Tibial nerve (tissue), 4 donors: ENCODE measurements around the gene UBE2J2.

Source experiments
- EP300 ChIP-seq, 2 donors: sonication (generic); formaldehyde crosslinking; IDR thresholded peaks; one replicate each; pipeline ENCODE4 v1.6.1; 2017; ENCODE audit warnings: antibody characterized with exemption in 2 of 2, mild to moderate bottlenecking in 1 of 2
- POLR2A ChIP-seq, 2 donors: fragments of 450-650 bp; IDR thresholded peaks; one replicate each; pipeline ENCODE4 v1.6.1; 2017; ENCODE audit warnings: antibody characterized with exemption in 2 of 2, mild to moderate bottlenecking in 2 of 2, moderate library complexity in 2 of 2
- TF ChIP-seq, protein P1 (sequence below), 5 experiments: fragments of 200-600 bp in 3 of 5; fragments of 450-650 bp in 2 of 5; sonication (generic) in 3 of 5; IDR thresholded peaks; one replicate each; pipeline ENCODE4 v1.5.1; 2016 to 2019; ENCODE audit warnings: antibody characterized with exemption in 5 of 5, mild to moderate bottlenecking in 3 of 5, moderate library complexity in 2 of 5

DNA sequence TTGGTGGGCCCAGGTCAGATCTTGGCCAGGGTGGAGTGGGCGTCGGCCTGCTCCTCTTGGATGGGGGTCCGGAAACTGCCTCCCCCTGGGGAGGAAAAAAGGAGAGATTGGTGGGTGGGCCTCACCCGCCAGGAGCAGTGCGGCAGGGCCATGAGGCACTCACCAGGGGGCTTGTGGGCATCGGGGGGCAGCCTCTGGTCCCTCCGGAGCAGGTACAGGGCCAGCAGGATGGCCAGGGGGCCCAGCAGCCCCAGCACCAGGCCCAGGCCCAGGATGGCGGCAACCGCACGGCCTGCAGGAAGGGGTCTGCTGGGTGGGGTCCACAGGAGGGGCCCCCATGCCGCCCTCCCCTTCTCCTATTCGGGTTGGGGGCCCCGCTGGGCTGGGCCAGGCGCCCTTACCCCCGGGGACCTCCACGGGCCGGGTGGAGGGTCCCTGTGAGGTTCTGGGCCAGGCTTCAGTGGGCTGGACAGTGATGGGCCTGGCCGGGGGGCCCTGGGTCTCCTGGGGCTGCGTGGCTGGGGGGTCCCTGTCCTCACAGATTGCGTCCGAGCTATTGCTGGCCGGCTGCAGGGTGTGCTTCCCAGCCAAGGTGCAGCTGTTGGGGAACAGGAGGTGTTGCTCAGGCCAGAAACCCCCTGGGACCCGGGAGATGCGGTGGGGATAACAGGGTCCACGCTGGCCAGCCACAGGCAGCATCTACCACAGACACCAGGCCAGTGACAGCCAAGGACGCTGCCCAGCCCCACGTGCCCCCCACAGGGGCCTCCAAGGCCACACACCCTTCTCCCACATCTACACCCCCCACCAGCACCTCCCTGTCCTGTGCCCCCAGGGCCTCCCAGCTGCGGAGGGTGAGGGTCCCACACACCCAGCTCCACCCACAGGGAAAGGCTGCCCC lies 61.9 kb downstream of the UBE2J2 start:
- TF ChIP-seq, protein P1, sequence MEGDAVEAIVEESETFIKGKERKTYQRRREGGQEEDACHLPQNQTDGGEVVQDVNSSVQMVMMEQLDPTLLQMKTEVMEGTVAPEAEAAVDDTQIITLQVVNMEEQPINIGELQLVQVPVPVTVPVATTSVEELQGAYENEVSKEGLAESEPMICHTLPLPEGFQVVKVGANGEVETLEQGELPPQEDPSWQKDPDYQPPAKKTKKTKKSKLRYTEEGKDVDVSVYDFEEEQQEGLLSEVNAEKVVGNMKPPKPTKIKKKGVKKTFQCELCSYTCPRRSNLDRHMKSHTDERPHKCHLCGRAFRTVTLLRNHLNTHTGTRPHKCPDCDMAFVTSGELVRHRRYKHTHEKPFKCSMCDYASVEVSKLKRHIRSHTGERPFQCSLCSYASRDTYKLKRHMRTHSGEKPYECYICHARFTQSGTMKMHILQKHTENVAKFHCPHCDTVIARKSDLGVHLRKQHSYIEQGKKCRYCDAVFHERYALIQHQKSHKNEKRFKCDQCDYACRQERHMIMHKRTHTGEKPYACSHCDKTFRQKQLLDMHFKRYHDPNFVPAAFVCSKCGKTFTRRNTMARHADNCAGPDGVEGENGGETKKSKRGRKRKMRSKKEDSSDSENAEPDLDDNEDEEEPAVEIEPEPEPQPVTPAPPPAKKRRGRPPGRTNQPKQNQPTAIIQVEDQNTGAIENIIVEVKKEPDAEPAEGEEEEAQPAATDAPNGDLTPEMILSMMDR (IDR thresholded peaks at IDR 0.05): no peak
- TF ChIP-seq POLR2A (IDR thresholded peaks at IDR 0.05) (no peak), EP300 (IDR thresholded peaks at IDR 0.05) (no peak)
